NCI-H2196 (cell line): ENCODE data around the gene ATXN2.
"Not testable (repeated sequence)": the region's sequence is repeated elsewhere in the genome, so short reads cannot be mapped to it uniquely, and the experiment has no call there.

Source experiments
- DNase-seq: peaks from one replicate; lab custom pipeline; 2025; ENCODE audit not compliant: unreplicated experiment; lab: John Stamatoyannopoulos, UW

The ATXN2 gene

GRCh38 chr12:111573476-111573875 lies 25.6 kb downstream of the ATXN2 start:
- no peak for DNase-seq

GRCh38 chr12:111570084-111570961 lies 28.8 kb downstream of the ATXN2 start:
- no peak for DNase-seq

GRCh38 chr12:111569363-111570083 lies 29.6 kb downstream of the ATXN2 start:
- no peak for DNase-seq

GRCh38 chr12:111560844-111561243 lies 38.3 kb downstream of the ATXN2 start:
- not testable (repeated sequence) for DNase-seq

GRCh38 chr12:111558107-111558376 lies 41.1 kb downstream of the ATXN2 start:
- no peak for DNase-seq

- no peak for DNase-seq
Measured at GRCh38 chr12:111557271-111558106, 41.6 kb downstream of the ATXN2 start.

- no peak for DNase-seq
Measured at GRCh38 chr12:111556676-111557075, 42.4 kb downstream of the ATXN2 start.

- DNase-seq, result not testable (repeated sequence)
Measured at GRCh38 chr12:111555313-111555712, 43.8 kb downstream of the ATXN2 start.

GRCh38 chr12:111546758-111547383 lies 52.2 kb downstream of the ATXN2 start:
- DNase-seq, result no peak

GRCh38 chr12:111546171-111546570 lies 52.9 kb downstream of the ATXN2 start:
- no peak for DNase-seq

GRCh38 chr12:111544032-111544431 lies 55.1 kb downstream of the ATXN2 start:
- DNase-seq, result no peak

- no peak for DNase-seq
Measured at GRCh38 chr12:111532751-111533150, 66.4 kb downstream of the ATXN2 start.

GRCh38 chr12:111529424-111530368 lies 69.4 kb downstream of the ATXN2 start:
- peak; percentile 42 for DNase-seq

- no peak for DNase-seq
Measured at GRCh38 chr12:111523587-111524167, 75.4 kb downstream of the ATXN2 start.

- no peak for DNase-seq
Measured at GRCh38 chr12:111521801-111522200, 77.3 kb downstream of the ATXN2 start.

GRCh38 chr12:111519937-111520336 lies 79.2 kb downstream of the ATXN2 start:
- DNase-seq, result no peak

- no peak for DNase-seq
Measured at GRCh38 chr12:111519083-111519482, 80.0 kb downstream of the ATXN2 start.

GRCh38 chr12:111507719-111508118 lies 91.4 kb downstream of the ATXN2 start:
- not testable (repeated sequence) for DNase-seq

- DNase-seq, result not testable (repeated sequence)
Measured at GRCh38 chr12:111507258-111507657, 91.9 kb downstream of the ATXN2 start.

GRCh38 chr12:111506260-111506659 lies 92.9 kb downstream of the ATXN2 start:
- no peak for DNase-seq
